Left lung (tissue), 10 donors: ENCODE data around the gene CPT1A. TPM values are rescaled to one million over a fixed set of nuclear protein-coding genes. Genes with fewer than 3 reads are reported as not detected.
A peak's percentile ranks its signal among the peaks of the same experiment; 100 is the strongest.

Experiments used
- ATAC-seq: fragments of 200-7000 bp; cut with Tn5 transposase; one replicate; pipeline ENCODE4 v1.9.1; 2020; ENCODE audit warnings: moderate library complexity
- DNase-seq, 4 donors: peaks; one replicate each; pipeline ENCODE4 v3.0.0-alpha.2; 2013 to 2020
- H3K27ac ChIP-seq, 2 donors: fragments of 200-600 bp; sonication (generic) in 1 of 2; one replicate each; pipeline versions ENCODE4 v1.5.0 to v1.8.0; 2020 to 2021
- H3K27me3 ChIP-seq, 2 donors: fragments of 200-600 bp; sonication (generic) in 1 of 2; one replicate each; pipeline versions ENCODE4 v1.5.0 to v1.8.0; 2020 to 2021
- H3K36me3 ChIP-seq, 2 donors: fragments of 200-600 bp; sonication (generic) in 1 of 2; one replicate each; pipeline versions ENCODE4 v1.5.0 to v1.8.0; 2020 to 2021
- H3K4me1 ChIP-seq, 2 donors: fragments of 200-600 bp; one replicate each; pipeline ENCODE4 v1.8.0; 2021
- H3K4me3 ChIP-seq, 2 donors: fragments of 200-600 bp; sonication (generic) in 1 of 2; one replicate each; pipeline versions ENCODE4 v1.5.0 to v1.8.0; 2020 to 2021; ENCODE audit warnings: mild to moderate bottlenecking in 1 of 2
- H3K9me3 ChIP-seq, 2 donors: fragments of 200-600 bp; sonication (generic) in 1 of 2; one replicate each; pipeline versions ENCODE4 v1.5.0 to v1.8.0; 2020 to 2021
- intact Hi-C, 2 donors: fragments of 100-400 bp; cut with DNase I; formaldehyde crosslinking; loops; one replicate each; pipeline versions ENCODE4 v1.11.2 to v1.14.2; 2022
- polyA plus RNA-seq, 6 donors: library from polyadenylated mRNA; unstranded; fragments of 120-200 nt; gene quantifications; one replicate each; pipeline ENCODE4 v1.2.1, GENCODE V29; 2013; ENCODE audit not compliant: insufficient read length in 6 of 6
- total RNA-seq, 2 donors: library from RNA; stranded (reverse); fragmentation: NEBNext Ultra II Directional; extraction: Animal tissue kit (Norgen Biotek cat#: 25700); gene quantifications; one replicate each; pipeline ENCODE4 v1.2.1, GENCODE V29; 2021
- TF ChIP-seq, protein P1 (sequence below), 2 donors: fragments of 200-600 bp; sonication (generic) in 1 of 2; IDR thresholded peaks; one replicate each; pipeline versions ENCODE4 v1.5.0 to v1.8.0; 2021; ENCODE audit warnings: antibody characterized with exemption in 2 of 2
- donor health status: DM: no; HTN: yes; CAD: no.
- donor health status: DM: no; HTN: no; CAD: no.

Gene CPT1A
- total and polyA plus RNA-seq, 8 donors, result 25.7 to 83.9 (median 31.9) TPM

DNA sequence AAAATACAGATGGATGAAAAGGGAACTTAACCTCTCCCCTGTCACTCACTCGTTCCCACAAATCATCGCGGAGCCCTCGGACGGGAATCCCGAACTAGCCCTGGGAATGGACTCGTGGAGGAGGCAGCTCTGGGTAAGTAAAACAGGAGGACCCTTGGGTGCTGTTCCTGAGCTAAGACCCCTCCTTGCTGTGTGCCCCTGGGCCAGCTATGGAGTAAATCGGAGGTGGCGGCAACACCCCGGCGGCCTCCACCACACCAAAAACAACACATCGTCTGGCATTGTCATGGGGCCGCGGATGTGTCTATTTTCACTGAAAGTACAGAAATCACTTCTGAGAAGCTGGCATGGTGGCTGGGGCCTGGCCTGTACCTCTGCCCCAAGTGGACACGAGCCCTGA lies 12.1 kb downstream of the CPT1A start:
- no peak overlapping the region for H3K4me3 ChIP-seq
- intact Hi-C loops, result no loop called here
- H3K36me3 ChIP-seq, result peaks cover 0 to 31% of the 10 kb centered on the region in 2 donors
- H3K27ac ChIP-seq, result no peak overlapping the region
- H3K9me3 ChIP-seq, result no peaks in the 10 kb centered on the region
- TF ChIP-seq, protein P1, sequence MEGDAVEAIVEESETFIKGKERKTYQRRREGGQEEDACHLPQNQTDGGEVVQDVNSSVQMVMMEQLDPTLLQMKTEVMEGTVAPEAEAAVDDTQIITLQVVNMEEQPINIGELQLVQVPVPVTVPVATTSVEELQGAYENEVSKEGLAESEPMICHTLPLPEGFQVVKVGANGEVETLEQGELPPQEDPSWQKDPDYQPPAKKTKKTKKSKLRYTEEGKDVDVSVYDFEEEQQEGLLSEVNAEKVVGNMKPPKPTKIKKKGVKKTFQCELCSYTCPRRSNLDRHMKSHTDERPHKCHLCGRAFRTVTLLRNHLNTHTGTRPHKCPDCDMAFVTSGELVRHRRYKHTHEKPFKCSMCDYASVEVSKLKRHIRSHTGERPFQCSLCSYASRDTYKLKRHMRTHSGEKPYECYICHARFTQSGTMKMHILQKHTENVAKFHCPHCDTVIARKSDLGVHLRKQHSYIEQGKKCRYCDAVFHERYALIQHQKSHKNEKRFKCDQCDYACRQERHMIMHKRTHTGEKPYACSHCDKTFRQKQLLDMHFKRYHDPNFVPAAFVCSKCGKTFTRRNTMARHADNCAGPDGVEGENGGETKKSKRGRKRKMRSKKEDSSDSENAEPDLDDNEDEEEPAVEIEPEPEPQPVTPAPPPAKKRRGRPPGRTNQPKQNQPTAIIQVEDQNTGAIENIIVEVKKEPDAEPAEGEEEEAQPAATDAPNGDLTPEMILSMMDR (IDR thresholded peaks at IDR 0.05), result no peak
- H3K27me3 ChIP-seq, result no peaks in the 10 kb centered on the region
- peak in 1 of 4 donors; percentile 60 for DNase-seq
- H3K4me1 ChIP-seq, result peaks cover 0 to 76% of the 10 kb centered on the region in 2 donors
- ATAC-seq, result no peak

GRCh38 chr11:68828957-68829356 lies 12.8 kb downstream of the CPT1A start:
- Histone ChIP-seq H3K9me3 (no peaks in the 10 kb centered on the region), H3K4me3 (no peak overlapping the region), H3K4me1 (peaks cover 0 to 76% of the 10 kb centered on the region in 2 donors), H3K36me3 (peaks cover 0 to 31% of the 10 kb centered on the region in 2 donors), H3K27me3 (no peaks in the 10 kb centered on the region), H3K27ac (peak overlapping the region in 1 of 2 donors; percentile 23)
- TF ChIP-seq, protein P1 (IDR thresholded peaks at IDR 0.05), result no peak
- no peak for ATAC-seq
- intact Hi-C loops, result no loop called here
- no peak for DNase-seq

GRCh38 chr11:68828155-68828931 lies 13.4 kb downstream of the CPT1A start:
- peak; percentile 37 for ATAC-seq

DNA sequence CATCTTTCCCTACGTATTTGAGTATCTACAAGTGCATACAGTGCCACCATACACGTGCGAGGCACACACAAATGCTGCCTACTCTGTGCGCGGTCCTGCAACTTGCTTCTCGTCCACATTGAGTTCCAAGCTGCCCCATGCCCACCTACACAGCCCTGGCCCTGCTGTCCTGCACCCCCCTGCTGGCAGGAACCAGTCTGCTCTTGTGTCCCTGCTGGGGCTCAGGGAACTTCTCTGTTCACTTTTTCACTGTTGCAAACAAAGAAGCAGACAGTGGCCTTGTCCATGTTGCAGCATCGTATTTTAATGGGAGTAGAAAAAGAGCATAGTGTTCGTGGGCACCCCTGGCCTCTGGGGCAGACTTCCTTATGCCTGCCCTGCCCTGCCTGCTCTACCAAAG lies 14.0 kb downstream of the CPT1A start:
- no peaks in the 10 kb centered on the region for H3K9me3 ChIP-seq
- intact Hi-C loops, result no loop called here
- peaks cover 0 to 65% of the 10 kb centered on the region in 2 donors for H3K4me1 ChIP-seq
- no peaks in the 10 kb centered on the region for H3K27me3 ChIP-seq
- DNase-seq (no peak), ATAC-seq (no peak)
- peaks cover 0 to 22% of the 10 kb centered on the region in 2 donors for H3K36me3 ChIP-seq
- TF ChIP-seq, protein P1 (IDR thresholded peaks at IDR 0.05), result no peak
- no peak overlapping the region for H3K4me3 ChIP-seq
- H3K27ac ChIP-seq, result peak overlapping the region in 1 of 2 donors; percentile 66

More at GRCh38 chr11:68828155-68828931, 13.4 kb downstream of the CPT1A start:
- peak in 1 of 4 donors; percentile 86 for DNase-seq
- Histone ChIP-seq H3K27ac (peak overlapping the region in 1 of 2 donors; percentile 66), H3K4me1 (peaks cover 0 to 71% of the 10 kb centered on the region in 2 donors), H3K36me3 (peaks cover 0 to 26% of the 10 kb centered on the region in 2 donors), H3K27me3 (no peaks in the 10 kb centered on the region), H3K4me3 (no peak overlapping the region), H3K9me3 (no peaks in the 10 kb centered on the region)
- intact Hi-C loops, result no loop called here
- TF ChIP-seq, protein P1 (IDR thresholded peaks at IDR 0.05), result no peak

GRCh38 chr11:68826726-68827125 lies 15.0 kb downstream of the CPT1A start:
- peaks cover 0 to 22% of the 10 kb centered on the region in 2 donors for H3K36me3 ChIP-seq
- no peak overlapping the region for H3K27ac ChIP-seq
- no peak overlapping the region for H3K4me3 ChIP-seq
- no peaks in the 10 kb centered on the region for H3K27me3 ChIP-seq
- TF ChIP-seq, protein P1 (IDR thresholded peaks at IDR 0.05), result no peak
- no peaks in the 10 kb centered on the region for H3K9me3 ChIP-seq
- intact Hi-C loops, result no loop called here
- ATAC-seq (no peak), DNase-seq (no peak)
- H3K4me1 ChIP-seq, result peaks cover 0 to 55% of the 10 kb centered on the region in 2 donors
